ENCODE measurements around the gene HDAC9.

HDAC9 gene

DNA sequence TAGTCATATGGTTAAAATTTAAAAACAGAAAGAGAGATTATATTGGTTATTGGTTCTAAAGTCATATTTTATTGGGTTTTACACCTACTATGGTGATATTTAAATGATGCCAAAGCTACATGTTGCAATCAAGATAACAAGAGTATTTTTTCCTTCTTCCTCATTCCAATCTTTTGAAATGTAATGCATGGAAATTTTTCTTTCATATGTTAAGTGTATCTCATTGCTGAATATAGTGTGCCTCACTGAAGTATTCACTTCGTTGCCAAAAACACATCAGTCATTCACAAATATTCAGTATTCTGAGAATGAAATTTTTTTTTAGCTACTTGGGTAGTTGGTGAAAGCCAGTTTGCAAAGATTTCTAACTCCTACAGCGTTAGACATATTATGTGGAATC lies 19.5 kb downstream of the HDAC9 start:
- Histone ChIP-seq H3K36me3 (ENCODE audit: control insufficient read depth in 2 of 2, insufficient read depth in 1 of 2, low read length in 2 of 2) (no peaks in the 10 kb centered on the region), H3K4me3 (ENCODE audit: low read depth, low read length) (no peak overlapping the region), H3K4me1 (ENCODE audit: control insufficient read depth, insufficient read depth, low read length) (no peaks in the 10 kb centered on the region), H3K9me3 (ENCODE audit: control insufficient read depth, insufficient read depth, low read depth, low read length) (no peaks in the 10 kb centered on the region), H3K27ac (ENCODE audit: extremely low read depth, low read depth, low read length) (no peak overlapping the region)
- TF ChIP-seq ZNF777 (tag by site-specific recombination; IDR thresholded peaks at IDR 0.05; ENCODE audit: borderline replicate concordance), result no peak
- no peak for TF ChIP-seq ZBTB44 (tag by site-specific recombination; IDR thresholded peaks at IDR 0.05)
- no peak for TF ChIP-seq ZNF133 (tag by site-specific recombination; IDR thresholded peaks at IDR 0.05)
- TF ChIP-seq ZSCAN30 (tag by site-specific recombination; IDR thresholded peaks at IDR 0.05), result no peak
- TF ChIP-seq ZNF558 (tag by site-specific recombination; IDR thresholded peaks at IDR 0.05), result no peak
- TF ChIP-seq ZNF211 (tag by site-specific recombination; IDR thresholded peaks at IDR 0.05; ENCODE audit: low read depth), result no peak
- TF ChIP-seq ZFP69B (tag by site-specific recombination; IDR thresholded peaks at IDR 0.05), result no peak
- no peak for TF ChIP-seq SCRT2 (tag by site-specific recombination; IDR thresholded peaks at IDR 0.05)
- TF ChIP-seq MEIS1 (CRISPR knock-in tag; IDR thresholded peaks at IDR 0.05; ENCODE audit: borderline replicate concordance), result no peak
- TF ChIP-seq ZFP3 (tag by site-specific recombination; IDR thresholded peaks at IDR 0.05; ENCODE audit: low read depth), result no peak
- TF ChIP-seq ZNF639 (tag by site-specific recombination; IDR thresholded peaks at IDR 0.05), result no peak
- no peak for TF ChIP-seq ZNF768 (tag by site-specific recombination; IDR thresholded peaks at IDR 0.05)
- TF ChIP-seq MYNN (tag by site-specific recombination; IDR thresholded peaks at IDR 0.05; ENCODE audit: borderline replicate concordance), result no peak
- TF ChIP-seq ZNF24 (tag by site-specific recombination; IDR thresholded peaks at IDR 0.05), result no peak
- TF ChIP-seq GLIS2 (tag by site-specific recombination; IDR thresholded peaks at IDR 0.05), result no peak
- CTCF ChIA-PET, result no interaction called here
- POLR2A ChIA-PET, result no interaction called here

GRCh38 chr7:18517646-18518045 lies 22.1 kb downstream of the HDAC9 start:
- ChIA-PET POLR2A (no interaction called here), CTCF (interaction anchor here (0.5 kb wide), 1 partner anchor 60 kb away, joined by 3 read pairs; no protein-coding TSS in a partner anchor)
- Histone ChIP-seq H3K27ac (ENCODE audit: extremely low read depth, low read depth, low read length) (no peak overlapping the region), H3K36me3 (ENCODE audit: control insufficient read depth in 2 of 2, insufficient read depth in 1 of 2, low read length in 2 of 2) (no peaks in the 10 kb centered on the region), H3K9me3 (ENCODE audit: control insufficient read depth, insufficient read depth, low read depth, low read length) (no peaks in the 10 kb centered on the region), H3K4me3 (ENCODE audit: low read depth, low read length) (no peak overlapping the region), H3K4me1 (ENCODE audit: control insufficient read depth, insufficient read depth, low read length) (no peaks in the 10 kb centered on the region)
- TF ChIP-seq ZNF621 (tag by site-specific recombination; IDR thresholded peaks at IDR 0.05) (no peak), ZNF274 (IDR thresholded peaks at IDR 0.05; ENCODE audit: low read length) (no peak), ZNF274 (tag by site-specific recombination; IDR thresholded peaks at IDR 0.05; ENCODE audit: borderline replicate concordance) (no peak), ZNF76 (tag by site-specific recombination; IDR thresholded peaks at IDR 0.05; ENCODE audit: borderline replicate concordance, low read depth) (no peak), TCF7L2 (IDR thresholded peaks at IDR 0.05; ENCODE audit: borderline replicate concordance, low read depth, low read length) (no peak), ZNF658 (tag by site-specific recombination; IDR thresholded peaks at IDR 0.05) (no peak), ZNF530 (tag by site-specific recombination; IDR thresholded peaks at IDR 0.05; ENCODE audit: low read depth) (no peak), FEZF1 (tag by site-specific recombination; IDR thresholded peaks at IDR 0.05) (no peak), ZNF114 (tag by site-specific recombination; IDR thresholded peaks at IDR 0.05) (no peak), ZNF830 (tag by site-specific recombination; IDR thresholded peaks at IDR 0.05; ENCODE audit: low read depth) (no peak), ZNF660 (tag by site-specific recombination; IDR thresholded peaks at IDR 0.05) (no peak), ZNF529 (tag by site-specific recombination; IDR thresholded peaks at IDR 0.05; ENCODE audit: insufficient replicate concordance) (no peak), ZNF248 (tag by site-specific recombination; IDR thresholded peaks at IDR 0.05) (no peak), ZIC2 (tag by site-specific recombination; IDR thresholded peaks at IDR 0.05) (no peak)
- TF ChIP-seq, protein P1, sequence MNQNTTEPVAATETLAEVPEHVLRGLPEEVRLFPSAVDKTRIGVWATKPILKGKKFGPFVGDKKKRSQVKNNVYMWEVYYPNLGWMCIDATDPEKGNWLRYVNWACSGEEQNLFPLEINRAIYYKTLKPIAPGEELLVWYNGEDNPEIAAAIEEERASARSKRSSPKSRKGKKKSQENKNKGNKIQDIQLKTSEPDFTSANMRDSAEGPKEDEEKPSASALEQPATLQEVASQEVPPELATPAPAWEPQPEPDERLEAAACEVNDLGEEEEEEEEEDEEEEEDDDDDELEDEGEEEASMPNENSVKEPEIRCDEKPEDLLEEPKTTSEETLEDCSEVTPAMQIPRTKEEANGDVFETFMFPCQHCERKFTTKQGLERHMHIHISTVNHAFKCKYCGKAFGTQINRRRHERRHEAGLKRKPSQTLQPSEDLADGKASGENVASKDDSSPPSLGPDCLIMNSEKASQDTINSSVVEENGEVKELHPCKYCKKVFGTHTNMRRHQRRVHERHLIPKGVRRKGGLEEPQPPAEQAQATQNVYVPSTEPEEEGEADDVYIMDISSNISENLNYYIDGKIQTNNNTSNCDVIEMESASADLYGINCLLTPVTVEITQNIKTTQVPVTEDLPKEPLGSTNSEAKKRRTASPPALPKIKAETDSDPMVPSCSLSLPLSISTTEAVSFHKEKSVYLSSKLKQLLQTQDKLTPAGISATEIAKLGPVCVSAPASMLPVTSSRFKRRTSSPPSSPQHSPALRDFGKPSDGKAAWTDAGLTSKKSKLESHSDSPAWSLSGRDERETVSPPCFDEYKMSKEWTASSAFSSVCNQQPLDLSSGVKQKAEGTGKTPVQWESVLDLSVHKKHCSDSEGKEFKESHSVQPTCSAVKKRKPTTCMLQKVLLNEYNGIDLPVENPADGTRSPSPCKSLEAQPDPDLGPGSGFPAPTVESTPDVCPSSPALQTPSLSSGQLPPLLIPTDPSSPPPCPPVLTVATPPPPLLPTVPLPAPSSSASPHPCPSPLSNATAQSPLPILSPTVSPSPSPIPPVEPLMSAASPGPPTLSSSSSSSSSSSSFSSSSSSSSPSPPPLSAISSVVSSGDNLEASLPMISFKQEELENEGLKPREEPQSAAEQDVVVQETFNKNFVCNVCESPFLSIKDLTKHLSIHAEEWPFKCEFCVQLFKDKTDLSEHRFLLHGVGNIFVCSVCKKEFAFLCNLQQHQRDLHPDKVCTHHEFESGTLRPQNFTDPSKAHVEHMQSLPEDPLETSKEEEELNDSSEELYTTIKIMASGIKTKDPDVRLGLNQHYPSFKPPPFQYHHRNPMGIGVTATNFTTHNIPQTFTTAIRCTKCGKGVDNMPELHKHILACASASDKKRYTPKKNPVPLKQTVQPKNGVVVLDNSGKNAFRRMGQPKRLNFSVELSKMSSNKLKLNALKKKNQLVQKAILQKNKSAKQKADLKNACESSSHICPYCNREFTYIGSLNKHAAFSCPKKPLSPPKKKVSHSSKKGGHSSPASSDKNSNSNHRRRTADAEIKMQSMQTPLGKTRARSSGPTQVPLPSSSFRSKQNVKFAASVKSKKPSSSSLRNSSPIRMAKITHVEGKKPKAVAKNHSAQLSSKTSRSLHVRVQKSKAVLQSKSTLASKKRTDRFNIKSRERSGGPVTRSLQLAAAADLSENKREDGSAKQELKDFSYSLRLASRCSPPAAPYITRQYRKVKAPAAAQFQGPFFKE (tag by site-specific recombination; IDR thresholded peaks at IDR 0.05; ENCODE audit: borderline replicate concordance), result no peak
